Measurements from ENCODE around the gene MAP4.

- TF ChIP-seq CTCF (IDR thresholded peaks at IDR 0.05; ENCODE audit: low read depth, low read length, poor library complexity, severe bottlenecking) (no peak), EZH2phosphoT487 (IDR thresholded peaks at IDR 0.05; ENCODE audit: borderline replicate concordance, low read length) (no peak)
Observed at GRCh38 chr3:48002787-48003186, 13.4 kb downstream of the MAP4 start.
